Thyroid gland (tissue), 4 donors: ENCODE results near the gene ACIN1. TPM values are rescaled to one million over a fixed set of nuclear protein-coding genes. Genes with fewer than 3 reads are reported as not detected.
A peak's percentile ranks its signal among the peaks of the same experiment; 100 is the strongest.

Experiments used
- DNase-seq, 2 donors: peaks; one replicate each; pipeline ENCODE4 v3.0.0-alpha.2; 2019
- H3K27ac ChIP-seq, 3 donors: fragments of 200-600 bp; sonication (generic); 1 replicate in 2 of 3; 2 replicates in 1 of 3; pipeline ENCODE4 v1.5.1; 2016 to 2019; ENCODE audit warnings: mild to moderate bottlenecking in 1 of 3, moderate library complexity in 1 of 3
- H3K27me3 ChIP-seq: fragments of 200-600 bp; sonication (generic); one replicate; pipeline ENCODE4 v1.5.1; 2019
- H3K36me3 ChIP-seq, 2 donors: fragments of 200-600 bp; sonication (generic); one replicate each; pipeline ENCODE4 v1.5.1; 2016 to 2019
- H3K4me1 ChIP-seq, 2 donors: fragments of 200-600 bp; sonication (generic); one replicate each; pipeline ENCODE4 v1.5.1; 2017 to 2019
- H3K4me3 ChIP-seq, 3 donors: fragments of 200-600 bp; sonication (generic); replicated peaks in 1 of 3; 1 replicate in 2 of 3; 2 replicates in 1 of 3; pipeline ENCODE4 v1.5.1; 2016; ENCODE audit warnings: mild to moderate bottlenecking in 1 of 3
- H3K9me3 ChIP-seq: fragments of 200-600 bp; sonication (generic); one replicate; pipeline ENCODE4 v1.5.1; 2017
- CTCF ChIP-seq, 6 experiments: fragments of 200-600 bp in 3 of 6; fragments of 450-650 bp in 3 of 6; sonication (generic) in 3 of 6; IDR thresholded peaks; one replicate each; pipeline ENCODE4 v1.5.1; 2016 to 2019; ENCODE audit warnings: antibody characterized with exemption in 6 of 6, mild to moderate bottlenecking in 2 of 6, inconsistent platforms in 1 of 6, moderate library complexity in 1 of 6
- POLR2A ChIP-seq, 2 donors: fragments of 450-650 bp; IDR thresholded peaks; one replicate each; pipeline ENCODE4 v1.6.1; 2017; ENCODE audit warnings: antibody characterized with exemption in 2 of 2, mild to moderate bottlenecking in 2 of 2, moderate library complexity in 1 of 2
- WGBS, 2 donors: methylation state at CpG; one replicate each; pipeline ENCODE4 v1.1.5; 2017; 5-methylcytosine and 5-hydroxymethylcytosine counted together
- intact Hi-C: fragments of 100-400 bp; cut with DNase I; formaldehyde crosslinking; loops from one replicate; pipeline ENCODE4 v1.15.1; 2023
- total RNA-seq, 4 donors: library from RNA; depleted of rRNA; stranded (reverse); fragments of >200 nt; gene quantifications; one replicate each; pipeline ENCODE4 v1.2.3, GENCODE V29; 2016

ACIN1 gene
- total RNA-seq, 4 donors from 2014 or later = 143 to 195 (median 152) TPM

- TF ChIP-seq CTCF (IDR thresholded peaks at IDR 0.05) (no peak), POLR2A (IDR thresholded peaks at IDR 0.05) (no peak)
- 86% methylated on average over 12 of the region's 12 CpGs for WGBS, 2 donors
- Histone ChIP-seq H3K4me1 (peaks cover 34 to 40% of the 10 kb centered on the region in 2 donors), H3K36me3 (peaks cover 28 to 39% of the 10 kb centered on the region in 2 donors), H3K4me3 (no peak overlapping the region), H3K9me3 (no peaks in the 10 kb centered on the region), H3K27ac (peak overlapping the region in 2 of 3 donors; percentile 57 to 67), H3K27me3 (no peaks in the 10 kb centered on the region)
- intact Hi-C loops = no loop called here
- DNase-seq = no peak
These were observed 3.4 kb downstream of the ACIN1 start for GRCh38 chr14:23091294-23092225.

- TF ChIP-seq CTCF (IDR thresholded peaks at IDR 0.05) (no peak), POLR2A (IDR thresholded peaks at IDR 0.05) (no peak)
- Histone ChIP-seq H3K36me3 (peaks cover 40 to 42% of the 10 kb centered on the region in 2 donors), H3K27ac (peak overlapping the region; percentile 28 to 67 (median 57)), H3K27me3 (no peaks in the 10 kb centered on the region), H3K4me3 (no peak overlapping the region), H3K4me1 (peaks cover 32 to 39% of the 10 kb centered on the region in 2 donors), H3K9me3 (no peaks in the 10 kb centered on the region)
- intact Hi-C loops = no loop called here
- DNase-seq = peak in 1 of 2 donors; percentile 39
- WGBS, 2 donors = 30 to 36% methylated on average over 4 of the region's 4 CpGs
These were observed 4.7 kb downstream of the ACIN1 start for GRCh38 chr14:23090254-23090636.

GRCh38 chr14:23089498-23090253 is 5.3 kb downstream of the ACIN1 start:
- DNase-seq = no peak
- WGBS, 2 donors = 84 to 85% methylated on average over 12 of the region's 12 CpGs
- H3K27ac ChIP-seq = peak overlapping the region; percentile 28 to 67 (median 57)
- peaks cover 32 to 39% of the 10 kb centered on the region in 2 donors for H3K4me1 ChIP-seq
- intact Hi-C loops = no loop called here
- peaks cover 46% of the 10 kb centered on the region in 2 donors for H3K36me3 ChIP-seq
- no peaks in the 10 kb centered on the region for H3K9me3 ChIP-seq
- no peak overlapping the region for H3K4me3 ChIP-seq
- H3K27me3 ChIP-seq = no peaks in the 10 kb centered on the region
- no peak for TF ChIP-seq CTCF (IDR thresholded peaks at IDR 0.05)
- TF ChIP-seq POLR2A (IDR thresholded peaks at IDR 0.05) = no peak

GRCh38 chr14:23086565-23086964 is 8.4 kb downstream of the ACIN1 start:
- Histone ChIP-seq H3K4me1 (peaks cover 10 to 19% of the 10 kb centered on the region in 2 donors), H3K4me3 (no peak overlapping the region), H3K36me3 (peaks cover 38 to 60% of the 10 kb centered on the region in 2 donors), H3K9me3 (no peaks in the 10 kb centered on the region), H3K27me3 (no peaks in the 10 kb centered on the region), H3K27ac (no peak overlapping the region)
- TF ChIP-seq POLR2A (IDR thresholded peaks at IDR 0.05) (no peak), CTCF (IDR thresholded peaks at IDR 0.05) (no peak)
- intact Hi-C loops = no loop called here
- DNase-seq = no peak
- WGBS, 2 donors = 85 to 100% methylated on average over 1 of the region's 1 CpG
